Measurements from ENCODE around the gene L3MBTL1. TPM values are rescaled to one million over a fixed set of nuclear protein-coding genes. Genes with fewer than 3 reads are reported as not detected.

Gene L3MBTL1
- total and polyA plus RNA-seq, 2 donors (not counting 3 experiments of a cell fraction or from before 2014, with no cell fraction given): 5.2 to 8.2 TPM

DNA sequence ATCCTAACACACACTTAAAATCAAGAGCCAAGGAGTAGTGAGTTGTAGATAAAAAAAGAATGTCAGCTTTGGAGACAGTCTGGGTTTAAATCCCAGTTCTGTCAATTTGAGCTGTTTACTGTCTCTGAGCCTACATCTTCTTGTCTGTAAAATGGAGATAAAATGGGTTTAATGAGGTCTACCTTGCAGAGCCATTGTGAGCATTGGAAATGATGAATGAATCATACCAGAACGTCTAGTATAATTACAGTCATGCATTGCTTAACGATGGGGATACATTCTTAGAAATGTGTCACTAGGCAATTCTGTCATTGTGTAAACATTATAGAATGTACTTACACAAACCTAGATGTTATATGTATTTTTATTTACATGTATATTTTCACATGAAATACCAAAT, 33.7 kb downstream of the L3MBTL1 start:
- no peaks in the 10 kb centered on the region for H3K9me1 ChIP-seq (replicated peaks; ENCODE audit: control insufficient read depth, extremely low read depth, insufficient read depth, low read length)
- H3K9me3 ChIP-seq (replicated peaks; ENCODE audit: control insufficient read depth, insufficient read depth, low read length): no peaks in the 10 kb centered on the region
- dilution Hi-C loops (cut with MboI; ENCODE audit: extremely low pct_ligation_motif_present, low sequenced_read_pairs) (no loop called here), intact Hi-C loops (cut with micrococcal nuclease) (no loop called here)
- DNase-seq (ENCODE audit: low read depth, low spot score): no peak
- FAIRE-seq: peak; percentile 55
- no peak overlapping the region for H2AFZ ChIP-seq (ENCODE audit: low read depth, low read length)
- no peaks in the 10 kb centered on the region for H3K27me3 ChIP-seq (ENCODE audit: control insufficient read depth in 2 of 2, insufficient read depth in 2 of 2, low read length in 2 of 2)
- peaks cover 6% of the 10 kb centered on the region for H3K4me1 ChIP-seq (ENCODE audit: control insufficient read depth, extremely low read depth, insufficient read depth, low read length)
- no peaks in the 10 kb centered on the region for H3K36me3 ChIP-seq (ENCODE audit: control insufficient read depth in 2 of 2, extremely low read depth in 1 of 2, insufficient read depth in 2 of 2, low read length in 2 of 2)
- H3K27ac ChIP-seq (ENCODE audit: insufficient read depth, low read depth, low read length): no peak overlapping the region
- no peak for TF ChIP-seq GATA2 (IDR thresholded peaks at IDR 0.05; ENCODE audit: insufficient read depth, insufficient read length, low read depth, low read length)
- no peak for TF ChIP-seq MYC (IDR thresholded peaks at IDR 0.05; ENCODE audit: low read depth, low read length)
- TF ChIP-seq EZH2 (IDR thresholded peaks at IDR 0.05; ENCODE audit: borderline replicate concordance, low read depth, low read length, severe bottlenecking): no peak
- no peak for TF ChIP-seq POLR2A (IDR thresholded peaks at IDR 0.05; ENCODE audit: low read depth, low read length)
- TF ChIP-seq, protein P1, sequence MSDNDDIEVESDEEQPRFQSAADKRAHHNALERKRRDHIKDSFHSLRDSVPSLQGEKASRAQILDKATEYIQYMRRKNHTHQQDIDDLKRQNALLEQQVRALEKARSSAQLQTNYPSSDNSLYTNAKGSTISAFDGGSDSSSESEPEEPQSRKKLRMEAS (IDR thresholded peaks at IDR 0.05; ENCODE audit: insufficient read depth, insufficient read length): no peak
- TF ChIP-seq FOS (IDR thresholded peaks at IDR 0.05; ENCODE audit: borderline replicate concordance, insufficient read depth, low read length): no peak
- TF ChIP-seq JUN (IDR thresholded peaks at IDR 0.05; ENCODE audit: borderline replicate concordance, insufficient read depth, insufficient read length, low read depth): no peak
- TF ChIP-seq CTCF (IDR thresholded peaks at IDR 0.05; ENCODE audit: extremely low read depth in 1 of 2, insufficient read depth in 1 of 2, low read depth in 1 of 2, low read length in 2 of 2): no peak
- TF ChIP-seq POLR2AphosphoS5 (IDR thresholded peaks at IDR 0.05; ENCODE audit: insufficient read depth, low read depth, low read length): no peak
- H3K9ac ChIP-seq (replicated peaks; ENCODE audit: extremely low read depth, insufficient read depth, low read length): no peak overlapping the region
- H3K79me2 ChIP-seq (ENCODE audit: control insufficient read depth, insufficient read depth, low read length): no peaks in the 10 kb centered on the region
- ChIA-PET CTCF (interaction anchor here (1.0 to 1.3 kb wide), 3 partner anchors 27 to 575 kb away, joined by 3 to 4 read pairs (median 4); no protein-coding TSS in a partner anchor), POLR2A (no interaction called here)
- no peaks in the 10 kb centered on the region for H4K20me1 ChIP-seq (replicated peaks; ENCODE audit: control insufficient read depth, extremely low read depth, insufficient read depth, low read length)
- no peak overlapping the region for H3K4me3 ChIP-seq (replicated peaks in 1 of 3; ENCODE audit: insufficient read depth in 1 of 3, low read depth in 1 of 3, low read length in 3 of 3)
- BruUV-seq (replicated peaks): no TSS peak
- H3K4me2 ChIP-seq (ENCODE audit: insufficient read depth, low read length): no peak overlapping the region
